Dendritic cell treated with granulocyte-macrophage colony-stimulating factor and Interleukin-4, amounts not matched to agents 40 ng/mL and 50 ng/mL, for 4 days (primary cell): Measurements from ENCODE around the gene BRSK2.

Source experiments
- H3K27ac Mint-ChIP-seq: one replicate; pipeline ENCODE4 v1.8.0; 2022; ENCODE audit warnings: mild to moderate bottlenecking, mixed read lengths
- H3K27me3 Mint-ChIP-seq: one replicate; pipeline ENCODE4 v1.8.0; 2022; ENCODE audit warnings: mild to moderate bottlenecking, mixed read lengths
- H3K36me3 Mint-ChIP-seq: one replicate; pipeline ENCODE4 v1.8.0; 2022; ENCODE audit warnings: low read depth, mixed read lengths
- H3K4me1 Mint-ChIP-seq: one replicate; pipeline ENCODE4 v1.8.0; 2022; ENCODE audit warnings: low read depth, mixed read lengths
- H3K4me3 Mint-ChIP-seq: one replicate; pipeline ENCODE4 v1.8.0; 2022; ENCODE audit warnings: mild to moderate bottlenecking, moderate library complexity, mixed read lengths
- H3K9me3 Mint-ChIP-seq: one replicate; pipeline ENCODE4 v1.8.0; 2022; ENCODE audit warnings: mixed read lengths
- intact Hi-C: fragments of 100-400 bp; cut with micrococcal nuclease; formaldehyde crosslinking; loops from one replicate; pipeline ENCODE4 v1.15.0; 2022

The BRSK2 gene

GRCh38 chr11:1473011-1473628 lies 83.4 kb downstream of the BRSK2 start:
- Mint-ChIP-seq H3K4me3 (no peak overlapping the region), H3K27me3 (no peaks in the 10 kb centered on the region), H3K36me3 (peaks cover 100% of the 10 kb centered on the region), H3K4me1 (no peaks in the 10 kb centered on the region), H3K9me3 (no peaks in the 10 kb centered on the region), H3K27ac (no peak overlapping the region)
- intact Hi-C loops, result no loop called here

- Mint-ChIP-seq H3K27ac (no peak overlapping the region), H3K4me3 (no peak overlapping the region)
- intact Hi-C loops, result no loop called here
Measured at GRCh38 chr11:1473786-1474185, 84.1 kb downstream of the BRSK2 start.

GRCh38 chr11:1475841-1476240 lies 86.1 kb downstream of the BRSK2 start:
- intact Hi-C loops, result no loop called here
- no peak overlapping the region for H3K27ac Mint-ChIP-seq
- peaks cover 100% of the 10 kb centered on the region for H3K36me3 Mint-ChIP-seq
- H3K4me1 Mint-ChIP-seq, result peaks cover 12% of the 10 kb centered on the region
- no peaks in the 10 kb centered on the region for H3K9me3 Mint-ChIP-seq
- no peaks in the 10 kb centered on the region for H3K27me3 Mint-ChIP-seq
- H3K4me3 Mint-ChIP-seq, result no peak overlapping the region

More at GRCh38 chr11:1473786-1474185, 84.1 kb downstream of the BRSK2 start:
- Mint-ChIP-seq H3K27me3 (no peaks in the 10 kb centered on the region), H3K36me3 (peaks cover 100% of the 10 kb centered on the region), H3K9me3 (no peaks in the 10 kb centered on the region), H3K4me1 (peaks cover 5% of the 10 kb centered on the region)

- no peaks in the 10 kb centered on the region for H3K9me3 Mint-ChIP-seq
- intact Hi-C loops, result no loop called here
- H3K27ac Mint-ChIP-seq, result no peak overlapping the region
- H3K4me1 Mint-ChIP-seq, result peaks cover 12% of the 10 kb centered on the region
- H3K36me3 Mint-ChIP-seq, result peaks cover 100% of the 10 kb centered on the region
- no peak overlapping the region for H3K4me3 Mint-ChIP-seq
- H3K27me3 Mint-ChIP-seq, result no peaks in the 10 kb centered on the region
Measured at GRCh38 chr11:1476940-1477736, 87.4 kb downstream of the BRSK2 start.

GRCh38 chr11:1478011-1478410 lies 88.3 kb downstream of the BRSK2 start:
- Mint-ChIP-seq H3K4me1 (peaks cover 12% of the 10 kb centered on the region), H3K4me3 (no peak overlapping the region), H3K36me3 (peaks cover 100% of the 10 kb centered on the region), H3K9me3 (no peaks in the 10 kb centered on the region), H3K27me3 (no peaks in the 10 kb centered on the region), H3K27ac (no peak overlapping the region)
- intact Hi-C loops, result no loop called here

- Mint-ChIP-seq H3K27ac (no peak overlapping the region), H3K4me1 (peaks cover 12% of the 10 kb centered on the region), H3K9me3 (no peaks in the 10 kb centered on the region), H3K36me3 (peaks cover 94% of the 10 kb centered on the region), H3K4me3 (no peak overlapping the region), H3K27me3 (no peaks in the 10 kb centered on the region)
- intact Hi-C loops, result no loop called here
Measured at GRCh38 chr11:1478544-1478943, 88.8 kb downstream of the BRSK2 start.

- no peak overlapping the region for H3K27ac Mint-ChIP-seq
Measured at GRCh38 chr11:1479006-1479677, 89.4 kb downstream of the BRSK2 start.

GRCh38 chr11:1479678-1480118 lies 90.0 kb downstream of the BRSK2 start:
- no peaks in the 10 kb centered on the region for H3K9me3 Mint-ChIP-seq
- H3K27ac Mint-ChIP-seq, result no peak overlapping the region
- H3K4me3 Mint-ChIP-seq, result no peak overlapping the region
- peaks cover 86% of the 10 kb centered on the region for H3K36me3 Mint-ChIP-seq
- H3K27me3 Mint-ChIP-seq, result no peaks in the 10 kb centered on the region
- peaks cover 18% of the 10 kb centered on the region for H3K4me1 Mint-ChIP-seq
- intact Hi-C loops, result no loop called here

More at GRCh38 chr11:1479006-1479677, 89.4 kb downstream of the BRSK2 start:
- peaks cover 18% of the 10 kb centered on the region for H3K4me1 Mint-ChIP-seq
- H3K27me3 Mint-ChIP-seq, result no peaks in the 10 kb centered on the region
- intact Hi-C loops, result no loop called here
- no peaks in the 10 kb centered on the region for H3K9me3 Mint-ChIP-seq
- H3K4me3 Mint-ChIP-seq, result no peak overlapping the region
- H3K36me3 Mint-ChIP-seq, result peaks cover 88% of the 10 kb centered on the region

- intact Hi-C loops, result no loop called here
- Mint-ChIP-seq H3K4me1 (peaks cover 22% of the 10 kb centered on the region), H3K36me3 (peaks cover 86% of the 10 kb centered on the region), H3K4me3 (no peak overlapping the region), H3K9me3 (no peaks in the 10 kb centered on the region), H3K27ac (no peak overlapping the region), H3K27me3 (no peaks in the 10 kb centered on the region)
Measured at GRCh38 chr11:1480191-1480554, 90.4 kb downstream of the BRSK2 start.

GRCh38 chr11:1480555-1481482 lies 91.1 kb downstream of the BRSK2 start:
- no peak overlapping the region for H3K27ac Mint-ChIP-seq
- intact Hi-C loops, result no loop called here
- no peaks in the 10 kb centered on the region for H3K9me3 Mint-ChIP-seq
- no peak overlapping the region for H3K4me3 Mint-ChIP-seq
- peaks cover 86% of the 10 kb centered on the region for H3K36me3 Mint-ChIP-seq
- peaks cover 28% of the 10 kb centered on the region for H3K4me1 Mint-ChIP-seq
- H3K27me3 Mint-ChIP-seq, result no peaks in the 10 kb centered on the region

- Mint-ChIP-seq H3K9me3 (no peaks in the 10 kb centered on the region), H3K36me3 (peaks cover 85% of the 10 kb centered on the region), H3K27ac (no peak overlapping the region), H3K4me3 (no peak overlapping the region), H3K4me1 (peaks cover 33% of the 10 kb centered on the region), H3K27me3 (no peaks in the 10 kb centered on the region)
- intact Hi-C loops, result no loop called here
Measured at GRCh38 chr11:1481483-1481825, 91.7 kb downstream of the BRSK2 start.

- Mint-ChIP-seq H3K27me3 (no peaks in the 10 kb centered on the region), H3K4me1 (peaks cover 33% of the 10 kb centered on the region), H3K27ac (no peak overlapping the region), H3K4me3 (no peak overlapping the region), H3K36me3 (peaks cover 80% of the 10 kb centered on the region), H3K9me3 (no peaks in the 10 kb centered on the region)
- intact Hi-C loops, result no loop called here
Measured at GRCh38 chr11:1481861-1482441, 92.2 kb downstream of the BRSK2 start.
